K562 (cell line): ENCODE measurements around the gene LIMK1. TPM values are rescaled to one million over a fixed set of nuclear protein-coding genes. Genes with fewer than 3 reads are reported as not detected.

ENCODE experiments used
- ATAC-seq: fragments of 200-7000 bp; cut with Tn5 transposase; 3 replicates; pipeline ENCODE4 v1.9.1; 2020; ENCODE audit warnings: moderate library complexity
- BruUV-seq: library from RNA; stranded (reverse); fragments of 400-500 nt; replicated peaks from 2 replicates; lab custom pipeline; 2021; lab: Mats Ljungman, UMichigan
- CTCF ChIA-PET: fragments of 300-600 bp; formaldehyde crosslinking; extraction: SDS; loops from one replicate; lab custom pipeline; 2021; ENCODE audit warnings: low intra/inter-chr PET ratio; lab: Yijun Ruan, JAX
- POLR2A ChIA-PET: fragments of 300-600, 350-650 bp; sonication (Branson Sonifier 250); formaldehyde crosslinking; extraction: SDS; loops from one replicate; lab custom pipeline; 2021; ENCODE audit warnings: antibody characterized with exemption, inconsistent platforms; lab: Yijun Ruan, JAX
- DNase-seq, 4 experiments: peaks; one replicate each; pipeline versions ENCODE4 v3.0.0 to v3.0.0-alpha.2; 2011 to 2018; ENCODE audit warnings: low spot score in 3 of 4, mixed read lengths in 3 of 4; ENCODE audit errors: extremely low read depth in 1 of 4
- FAIRE-seq: peaks from 2 replicates; lab custom pipeline; 2011; peaks lifted over from hg19 to GRCh38; lab: Jason Lieb, UNC
- H2AFZ ChIP-seq: 2 replicates; pipeline ENCODE4 v1.6.0; 2011; ENCODE audit warnings: low read depth, low read length, control low read depth, inconsistent platforms
- H3K27ac ChIP-seq: fragments of 200-600 bp; 3 replicates; pipeline ENCODE4 v1.8.0; 2011; ENCODE audit warnings: low read depth, mild to moderate bottlenecking, control low read depth, inconsistent platforms, low read length, moderate library complexity, mixed read lengths; ENCODE audit errors: extremely low read depth
- H3K27me3 ChIP-seq, 2 experiments: fragments of 300-600 bp in 1 of 2; 2 replicates in 1 of 2; 3 replicates in 1 of 2; pipeline versions ENCODE4 v1.6.0 to v1.8.0; 2011; ENCODE audit warnings: inconsistent platforms in 2 of 2, low read length in 2 of 2, mild to moderate bottlenecking in 1 of 2, mixed read lengths in 1 of 2, moderate library complexity in 1 of 2; ENCODE audit not compliant: control insufficient read depth in 2 of 2, insufficient read depth in 2 of 2
- H3K36me3 ChIP-seq: fragments of 300-600 bp; 3 replicates; pipeline ENCODE4 v1.8.0; 2011; ENCODE audit warnings: mild to moderate bottlenecking, low read length, inconsistent platforms; ENCODE audit not compliant: control insufficient read depth, insufficient read depth
- H3K4me1 ChIP-seq, 2 experiments: fragments of 200-600 bp in 1 of 2; replicated peaks in 1 of 2; 2 replicates in 1 of 2; 3 replicates in 1 of 2; pipeline versions ENCODE4 v1.5.1 to v1.8.0; 2011; ENCODE audit warnings: inconsistent platforms in 2 of 2, low read length in 2 of 2, mild to moderate bottlenecking in 1 of 2, mixed read lengths in 1 of 2, moderate library complexity in 1 of 2; ENCODE audit not compliant: control insufficient read depth in 2 of 2, insufficient read depth in 2 of 2
- H3K4me2 ChIP-seq: 2 replicates; pipeline ENCODE4 v1.6.1; 2011; ENCODE audit warnings: low read length, control low read depth, inconsistent platforms, mixed read lengths; ENCODE audit not compliant: insufficient read depth
- H3K4me3 ChIP-seq: fragments of 200-600 bp; sonication (generic), shearing (Covaris generic); 2 replicates; pipeline ENCODE4 v1.5.1; 2016; ENCODE audit warnings: control low read depth, inconsistent platforms
- H3K79me2 ChIP-seq: fragments of 200-600 bp; 3 replicates; pipeline ENCODE4 v1.8.0; 2011; ENCODE audit warnings: low read length, inconsistent platforms; ENCODE audit not compliant: control insufficient read depth, insufficient read depth
- H3K9ac ChIP-seq, 2 experiments: 2 replicates each; pipeline versions ENCODE4 v1.6.0 to v1.6.1; 2011; ENCODE audit warnings: low read depth in 2 of 2, low read length in 2 of 2, control low read depth in 1 of 2, inconsistent platforms in 1 of 2, mild to moderate bottlenecking in 1 of 2, mixed read lengths in 1 of 2; ENCODE audit not compliant: insufficient read depth in 1 of 2
- H3K9me1 ChIP-seq: one replicate; pipeline ENCODE4 v1.6.0; 2011; ENCODE audit warnings: inconsistent platforms, mild to moderate bottlenecking, low read length, moderate library complexity; ENCODE audit not compliant: control insufficient read depth, insufficient read depth
- H3K9me3 ChIP-seq: replicated peaks from 2 replicates; pipeline ENCODE4 v1.5.1; 2011; ENCODE audit warnings: low read depth, low read length, inconsistent platforms; ENCODE audit not compliant: control insufficient read depth, insufficient read depth
- H4K20me1 ChIP-seq: replicated peaks from 2 replicates; pipeline ENCODE4 v1.6.1; 2011; ENCODE audit warnings: low read length, inconsistent platforms, mixed read lengths; ENCODE audit not compliant: control insufficient read depth, insufficient read depth
- ARHGAP35 ChIP-seq: fragments of 450-650 bp; IDR thresholded peaks from 2 replicates; pipeline ENCODE4 v1.6.1; 2018; ENCODE audit not compliant: partially characterized antibody
- BCOR ChIP-seq: fragments of 450-650 bp; IDR thresholded peaks from 2 replicates; pipeline ENCODE4 v1.6.1; 2016
- EGR1 ChIP-seq: fragments of 450-650 bp; conservative IDR thresholded peaks from 2 replicates; pipeline ENCODE4 v1.6.1; 2017; ENCODE audit warnings: mild to moderate bottlenecking
- ETS2 ChIP-seq: IDR thresholded peaks from 2 replicates; pipeline ENCODE4 v1.6.1; 2016; ENCODE audit warnings: borderline replicate concordance, missing genetic modification characterization, mild to moderate bottlenecking, moderate library complexity, missing compliant biosample characterization; ENCODE audit not compliant: poor library complexity, severe bottlenecking
- FIP1L1 ChIP-seq: fragments of 200-400 bp; formaldehyde crosslinking; IDR thresholded peaks from 2 replicates; pipeline ENCODE4 v1.6.1; 2018; ENCODE audit warnings: mild to moderate bottlenecking, low read depth, low read length; ENCODE audit not compliant: poor library complexity, severe bottlenecking
- GABPB1 ChIP-seq: sonication (generic); formaldehyde crosslinking; IDR thresholded peaks from 2 replicates; pipeline ENCODE4 v1.8.0; 2022; ENCODE audit warnings: mild to moderate bottlenecking, missing genetic modification reagents
- HDAC1 ChIP-seq, 2 experiments: fragments of 450-650 bp; IDR thresholded peaks; 2 replicates each; pipeline ENCODE4 v1.6.1; 2016 to 2017; ENCODE audit warnings: inconsistent platforms in 1 of 2, mild to moderate bottlenecking in 1 of 2, moderate library complexity in 1 of 2
- HDGF ChIP-seq: fragments of 450-650 bp; IDR thresholded peaks from 2 replicates; pipeline ENCODE4 v1.6.1; 2016
- KDM1A ChIP-seq, 2 experiments: fragments of 450-650 bp; IDR thresholded peaks; 2 replicates each; pipeline ENCODE4 v1.6.1; 2016; ENCODE audit warnings: mild to moderate bottlenecking in 2 of 2
- NELFE ChIP-seq: IDR thresholded peaks from 2 replicates; pipeline ENCODE4 v1.6.1; 2011; ENCODE audit warnings: mild to moderate bottlenecking; ENCODE audit not compliant: insufficient read depth, insufficient read length
- NRF1 ChIP-seq, 2 experiments: fragments of 450-650 bp; IDR thresholded peaks in 1 of 2; conservative IDR thresholded peaks in 1 of 2; 2 replicates each; pipeline ENCODE4 v1.6.1; 2014; ENCODE audit warnings: mild to moderate bottlenecking in 2 of 2
- RBFOX2 ChIP-seq: fragments of 200-400 bp; formaldehyde crosslinking; IDR thresholded peaks from 2 replicates; pipeline ENCODE4 v1.6.1; 2017; ENCODE audit warnings: low read depth, mild to moderate bottlenecking, low read length, moderate library complexity
- RBM25 ChIP-seq: fragments of 200-400 bp; formaldehyde crosslinking; IDR thresholded peaks from 2 replicates; pipeline ENCODE4 v1.6.1; 2018; ENCODE audit warnings: low read length, low read depth, moderate library complexity; ENCODE audit not compliant: severe bottlenecking
- SNRNP70 ChIP-seq: fragments of 200-400 bp; formaldehyde crosslinking; optimal IDR thresholded peaks from 2 replicates; pipeline ENCODE3; 2017; ENCODE audit warnings: low read depth, low read length
- TSC22D4 ChIP-seq: fragments of 450-650 bp; IDR thresholded peaks from 2 replicates; pipeline ENCODE4 v1.6.1; 2016; ENCODE audit warnings: missing genetic modification characterization, missing biosample characterization, control low read depth
- ZBED1 ChIP-seq: IDR thresholded peaks from 2 replicates; pipeline ENCODE4 v1.6.1; 2014
- ZBTB17 ChIP-seq: fragments of 450-650 bp; formaldehyde crosslinking; IDR thresholded peaks from 2 replicates; pipeline ENCODE4 v1.4.0; 2020; ENCODE audit warnings: mild to moderate bottlenecking
- ZNF121 ChIP-seq: sonication (generic); formaldehyde crosslinking; conservative IDR thresholded peaks from 2 replicates; pipeline ENCODE4 v1.8.0; 2022; ENCODE audit warnings: missing genetic modification reagents
- WGBS: fragments of 100-300 bp; shearing (Covaris generic); methylation state at CpG from one replicate; pipeline ENCODE4 v1.1.6; 2016; ENCODE audit warnings: low coverage, mixed read lengths; ENCODE audit not compliant: insufficient coverage; ENCODE audit errors: missing lambda C conversion rate; 5-methylcytosine and 5-hydroxymethylcytosine counted together
- in situ Hi-C: fragments of 300-500 bp; cut with MboI; formaldehyde crosslinking; loops from 4 replicates; pipeline ENCODE4 v1.15.0; 2018; ENCODE audit warnings: inconsistent platforms, mixed read lengths
- intact Hi-C: fragments of 100-400 bp; cut with micrococcal nuclease; formaldehyde crosslinking; loops from 2 replicates; pipeline ENCODE4 v1.14.2; 2022
- polyA plus RNA-seq, 8 experiments: library from polyadenylated mRNA; depleted of rRNA in 4 of 8; stranded (reverse) in 5 of 8; unstranded in 3 of 8; fragments of >200 nt; fragmentation: Nextera tagmentation in 2 of 8; fragmentation: Illumina TruSeq in 1 of 8; extraction: Ambion mirVana in 2 of 8; extraction: Trizol in 1 of 8; gene quantifications; 2 replicates each; pipeline versions ENCODE4 v1.2.1 to v1.2.3, GENCODE V29; 2011 to 2014; ENCODE audit warnings: inconsistent platforms in 1 of 8, missing spikeins in 1 of 8
- total RNA-seq, 7 experiments: library from RNA; depleted of rRNA in 6 of 7; stranded (reverse); fragments of >200 nt in 6 of 7; fragmentation: Illumina TruSeq in 2 of 7; extraction: Trizol in 2 of 7; gene quantifications; 2 replicates each; pipeline versions ENCODE4 v1.2.1 to v1.2.3, GENCODE V29; 2011 to 2021; ENCODE audit warnings: low replicate concordance in 1 of 7
- TF ChIP-seq, protein P1 (sequence below): sonication (generic); formaldehyde crosslinking; IDR thresholded peaks from 2 replicates; pipeline ENCODE4 v1.8.1; 2023; ENCODE audit warnings: mild to moderate bottlenecking, missing genetic modification reagents
- TF ChIP-seq, protein P2 (sequence below): fragments of 250-450 bp; sonication (Bioruptor Pico); IDR thresholded peaks from 2 replicates; pipeline ENCODE4 v1.5.0; 2021; ENCODE audit warnings: mild to moderate bottlenecking, borderline replicate concordance

LIMK1 gene
- total and polyA plus RNA-seq, 9 of the 15 experiments (the other 6 are each of a cell fraction or from before 2014, with no cell fraction given), result 0.14 to 30.0 (median 15.9) TPM

- POLR2A ChIA-PET, result interaction anchor here (0.7 kb wide), 1 partner anchor 353 kb away, joined by 3 read pairs; no protein-coding TSS in a partner anchor
- Histone ChIP-seq H3K4me1 (peaks cover 0 to under 1% of the 10 kb centered on the region in 2 experiments; a peak in 1 of 5 replicates), H3K27ac (no peak overlapping the region), H4K20me1 (no peaks in the 10 kb centered on the region), H3K79me2 (no peaks in the 10 kb centered on the region), H3K9me1 (no peaks in the 10 kb centered on the region), H3K4me3 (no peak overlapping the region), H3K9me3 (no peaks in the 10 kb centered on the region), H3K27me3 (no peaks in the 10 kb centered on the region), H3K9ac (no peak overlapping the region; a peak in 1 of 4 replicates), H2AFZ (no peak overlapping the region), H3K36me3 (peaks cover 4% of the 10 kb centered on the region; the same call in 1 of the 3 replicates), H3K4me2 (no peak overlapping the region)
- FAIRE-seq (no peak), DNase-seq (peak in 1 of 4 experiments; percentile 18), ATAC-seq (no peak)
- no TSS peak for BruUV-seq
- intact Hi-C loops (no loop called here), in situ Hi-C loops (no loop called here)
- CTCF ChIA-PET, result interaction anchor here (0.7 kb wide), 1 partner anchor 38 kb away, joined by 4 read pairs; no protein-coding TSS in a partner anchor
- 34% methylated on average over 12 of the region's 12 CpGs for WGBS
- TF ChIP-seq NRF1 (conservative IDR thresholded peaks at IDR 0.05 in 1 of 2, IDR thresholded peaks at IDR 0.05 in 1 of 2), result peak; percentile 66 to 73
- no peak for TF ChIP-seq TSC22D4
- peak; percentile 39 for TF ChIP-seq RBM25
- TF ChIP-seq FIP1L1, result no peak
- TF ChIP-seq SNRNP70, result no peak
- TF ChIP-seq ZBED1, result no peak
- TF ChIP-seq RBFOX2, result no peak
- TF ChIP-seq ZNF121 (CRISPR knock-in tag), result peak; percentile 95
- TF ChIP-seq ZBTB17, result no peak
- no peak for TF ChIP-seq HDGF
- no peak for TF ChIP-seq GABPB1 (CRISPR knock-in tag)
- TF ChIP-seq KDM1A (IDR thresholded peaks at IDR 0.05), result 0 out of 4 replicates have a peak, but pooled peaks of 1 of the 2 experiments have one; percentile 25
- TF ChIP-seq ARHGAP35, result no peak
- TF ChIP-seq EGR1, result peak; percentile 43
- TF ChIP-seq NELFE, result no peak
- no peak for TF ChIP-seq ETS2 (tag)
- TF ChIP-seq, protein P1, sequence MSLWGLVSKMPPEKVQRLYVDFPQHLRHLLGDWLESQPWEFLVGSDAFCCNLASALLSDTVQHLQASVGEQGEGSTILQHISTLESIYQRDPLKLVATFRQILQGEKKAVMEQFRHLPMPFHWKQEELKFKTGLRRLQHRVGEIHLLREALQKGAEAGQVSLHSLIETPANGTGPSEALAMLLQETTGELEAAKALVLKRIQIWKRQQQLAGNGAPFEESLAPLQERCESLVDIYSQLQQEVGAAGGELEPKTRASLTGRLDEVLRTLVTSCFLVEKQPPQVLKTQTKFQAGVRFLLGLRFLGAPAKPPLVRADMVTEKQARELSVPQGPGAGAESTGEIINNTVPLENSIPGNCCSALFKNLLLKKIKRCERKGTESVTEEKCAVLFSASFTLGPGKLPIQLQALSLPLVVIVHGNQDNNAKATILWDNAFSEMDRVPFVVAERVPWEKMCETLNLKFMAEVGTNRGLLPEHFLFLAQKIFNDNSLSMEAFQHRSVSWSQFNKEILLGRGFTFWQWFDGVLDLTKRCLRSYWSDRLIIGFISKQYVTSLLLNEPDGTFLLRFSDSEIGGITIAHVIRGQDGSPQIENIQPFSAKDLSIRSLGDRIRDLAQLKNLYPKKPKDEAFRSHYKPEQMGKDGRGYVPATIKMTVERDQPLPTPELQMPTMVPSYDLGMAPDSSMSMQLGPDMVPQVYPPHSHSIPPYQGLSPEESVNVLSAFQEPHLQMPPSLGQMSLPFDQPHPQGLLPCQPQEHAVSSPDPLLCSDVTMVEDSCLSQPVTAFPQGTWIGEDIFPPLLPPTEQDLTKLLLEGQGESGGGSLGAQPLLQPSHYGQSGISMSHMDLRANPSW, result no peak
- TF ChIP-seq BCOR, result peak; percentile 41; the same call in 1 of the 2 replicates
- TF ChIP-seq, protein P2, sequence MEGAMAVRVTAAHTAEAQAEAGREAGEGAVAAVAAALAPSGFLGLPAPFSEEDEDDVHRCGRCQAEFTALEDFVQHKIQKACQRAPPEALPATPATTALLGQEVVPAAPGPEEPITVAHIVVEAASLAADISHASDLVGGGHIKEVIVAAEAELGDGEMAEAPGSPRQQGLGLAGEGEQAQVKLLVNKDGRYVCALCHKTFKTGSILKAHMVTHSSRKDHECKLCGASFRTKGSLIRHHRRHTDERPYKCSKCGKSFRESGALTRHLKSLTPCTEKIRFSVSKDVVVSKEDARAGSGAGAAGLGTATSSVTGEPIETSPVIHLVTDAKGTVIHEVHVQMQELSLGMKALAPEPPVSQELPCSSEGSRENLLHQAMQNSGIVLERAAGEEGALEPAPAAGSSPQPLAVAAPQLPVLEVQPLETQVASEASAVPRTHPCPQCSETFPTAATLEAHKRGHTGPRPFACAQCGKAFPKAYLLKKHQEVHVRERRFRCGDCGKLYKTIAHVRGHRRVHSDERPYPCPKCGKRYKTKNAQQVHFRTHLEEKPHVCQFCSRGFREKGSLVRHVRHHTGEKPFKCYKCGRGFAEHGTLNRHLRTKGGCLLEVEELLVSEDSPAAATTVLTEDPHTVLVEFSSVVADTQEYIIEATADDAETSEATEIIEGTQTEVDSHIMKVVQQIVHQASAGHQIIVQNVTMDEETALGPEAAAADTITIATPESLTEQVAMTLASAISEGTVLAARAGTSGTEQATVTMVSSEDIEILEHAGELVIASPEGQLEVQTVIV, result no peak
- TF ChIP-seq HDAC1 (IDR thresholded peaks at IDR 0.05), result no peak
These were observed 42.7 kb downstream of the LIMK1 start for GRCh38 chr7:74126220-74126880.
